Measurements from ENCODE around the gene OPALIN.

DNA sequence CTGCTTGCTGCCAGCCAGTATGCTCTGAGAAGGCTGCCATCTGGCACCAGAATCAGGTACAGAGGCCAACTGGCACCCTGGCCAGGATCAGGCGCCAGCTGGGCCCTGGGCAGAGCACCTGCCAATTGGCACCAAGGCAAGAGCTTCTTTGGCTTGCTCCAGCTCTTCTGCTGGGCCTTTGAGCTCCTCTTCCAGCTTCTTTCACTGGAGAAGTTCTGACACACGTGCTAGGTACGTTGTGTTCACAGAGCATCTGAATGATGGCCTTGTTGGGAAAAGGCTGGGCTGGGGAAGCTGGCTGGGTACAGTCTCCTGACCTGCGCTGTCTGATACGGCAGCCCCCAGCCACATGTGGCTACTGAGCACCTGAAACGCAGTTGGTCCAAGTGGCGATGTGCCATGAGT is 31.7 kb upstream of the OPALIN start:
- TF ChIP-seq, protein P1, sequence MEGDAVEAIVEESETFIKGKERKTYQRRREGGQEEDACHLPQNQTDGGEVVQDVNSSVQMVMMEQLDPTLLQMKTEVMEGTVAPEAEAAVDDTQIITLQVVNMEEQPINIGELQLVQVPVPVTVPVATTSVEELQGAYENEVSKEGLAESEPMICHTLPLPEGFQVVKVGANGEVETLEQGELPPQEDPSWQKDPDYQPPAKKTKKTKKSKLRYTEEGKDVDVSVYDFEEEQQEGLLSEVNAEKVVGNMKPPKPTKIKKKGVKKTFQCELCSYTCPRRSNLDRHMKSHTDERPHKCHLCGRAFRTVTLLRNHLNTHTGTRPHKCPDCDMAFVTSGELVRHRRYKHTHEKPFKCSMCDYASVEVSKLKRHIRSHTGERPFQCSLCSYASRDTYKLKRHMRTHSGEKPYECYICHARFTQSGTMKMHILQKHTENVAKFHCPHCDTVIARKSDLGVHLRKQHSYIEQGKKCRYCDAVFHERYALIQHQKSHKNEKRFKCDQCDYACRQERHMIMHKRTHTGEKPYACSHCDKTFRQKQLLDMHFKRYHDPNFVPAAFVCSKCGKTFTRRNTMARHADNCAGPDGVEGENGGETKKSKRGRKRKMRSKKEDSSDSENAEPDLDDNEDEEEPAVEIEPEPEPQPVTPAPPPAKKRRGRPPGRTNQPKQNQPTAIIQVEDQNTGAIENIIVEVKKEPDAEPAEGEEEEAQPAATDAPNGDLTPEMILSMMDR (IDR thresholded peaks at IDR 0.05 in 8 of 11, conservative IDR thresholded peaks at IDR 0.05 in 3 of 11): no peak
- no peak for TF ChIP-seq POLR2A (IDR thresholded peaks at IDR 0.05)

All from spleen (tissue), 7 donors.